Subcutaneous abdominal adipose tissue (tissue), 5 donors: Measurements from ENCODE around the gene EPS8L3.

Experiments
- H3K27ac ChIP-seq: one replicate; pipeline ENCODE4 v1.7.0; 2013; ENCODE audit warnings: low read depth, mild to moderate bottlenecking, inconsistent platforms, low read length, moderate library complexity
- H3K27me3 ChIP-seq, 5 donors: one replicate each; pipeline ENCODE4 v1.7.0; 2013; ENCODE audit warnings: low read length in 5 of 5, inconsistent platforms in 1 of 5; ENCODE audit not compliant: control insufficient read depth in 5 of 5, insufficient read depth in 4 of 5
- H3K36me3 ChIP-seq, 5 donors: one replicate each; pipeline ENCODE4 v1.7.0; 2013; ENCODE audit warnings: low read length in 5 of 5; ENCODE audit not compliant: control insufficient read depth in 5 of 5, insufficient read depth in 5 of 5
- H3K4me1 ChIP-seq, 5 donors: one replicate each; pipeline ENCODE4 v1.7.0; 2013; ENCODE audit warnings: low read length in 5 of 5, mild to moderate bottlenecking in 3 of 5, moderate library complexity in 1 of 5; ENCODE audit not compliant: control insufficient read depth in 5 of 5, insufficient read depth in 5 of 5
- H3K4me3 ChIP-seq, 5 donors: one replicate each; pipeline ENCODE4 v1.7.0; 2013; ENCODE audit warnings: low read length in 5 of 5, low read depth in 1 of 5
- H3K9ac ChIP-seq, 5 donors: one replicate each; pipeline ENCODE4 v1.7.0; 2013; ENCODE audit warnings: low read length in 5 of 5, mild to moderate bottlenecking in 4 of 5, moderate library complexity in 3 of 5
- H3K9me3 ChIP-seq, 5 donors: one replicate each; pipeline ENCODE4 v1.7.0; 2013; ENCODE audit warnings: low read length in 5 of 5; ENCODE audit not compliant: control insufficient read depth in 5 of 5
- donor health status: healthy.
- donor health status: healthy.
- donor health status: healthy.
- donor health status: healthy.
- donor health status: healthy.

Gene EPS8L3

GRCh38 chr1:109780982-109781381 lies 17.3 kb upstream of the EPS8L3 start:
- Histone ChIP-seq H3K36me3 (no peaks in the 10 kb centered on the region), H3K4me3 (no peak overlapping the region), H3K4me1 (peaks cover 13 to 46% (median 41%) of the 10 kb centered on the region in 5 donors), H3K27ac (no peak overlapping the region), H3K9ac (no peak overlapping the region), H3K9me3 (peaks cover 0 to 6% (median 0%) of the 10 kb centered on the region in 5 donors), H3K27me3 (no peaks in the 10 kb centered on the region)

GRCh38 chr1:109777980-109778625 lies 14.4 kb upstream of the EPS8L3 start:
- Histone ChIP-seq H3K4me1 (peaks cover 2 to 21% (median 13%) of the 10 kb centered on the region in 5 donors), H3K36me3 (no peaks in the 10 kb centered on the region), H3K9me3 (peaks cover 0 to 6% (median 0%) of the 10 kb centered on the region in 5 donors), H3K27me3 (no peaks in the 10 kb centered on the region), H3K27ac (no peak overlapping the region), H3K4me3 (no peak overlapping the region), H3K9ac (no peak overlapping the region)

- Histone ChIP-seq H3K4me3 (no peak overlapping the region), H3K36me3 (no peaks in the 10 kb centered on the region), H3K9me3 (peaks cover 0 to 6% (median 0%) of the 10 kb centered on the region in 5 donors), H3K27ac (no peak overlapping the region), H3K9ac (no peak overlapping the region), H3K4me1 (peaks cover 2 to 15% (median 7%) of the 10 kb centered on the region in 5 donors), H3K27me3 (no peaks in the 10 kb centered on the region)
Measured at GRCh38 chr1:109777436-109777835, 13.7 kb upstream of the EPS8L3 start.

- H3K4me3 ChIP-seq: peak overlapping the region in 1 of 5 donors; percentile 6
- no peak overlapping the region for H3K27ac ChIP-seq
- no peak overlapping the region for H3K9ac ChIP-seq
- H3K9me3 ChIP-seq: peaks cover 0 to 6% (median 0%) of the 10 kb centered on the region in 5 donors
- no peaks in the 10 kb centered on the region for H3K27me3 ChIP-seq
- H3K4me1 ChIP-seq: peaks cover 2 to 14% (median 6%) of the 10 kb centered on the region in 5 donors
- H3K36me3 ChIP-seq: no peaks in the 10 kb centered on the region
Measured at GRCh38 chr1:109776911-109777310, 13.2 kb upstream of the EPS8L3 start.

- Histone ChIP-seq H3K4me1 (peaks cover 2 to 14% (median 6%) of the 10 kb centered on the region in 5 donors), H3K27me3 (no peaks in the 10 kb centered on the region), H3K27ac (no peak overlapping the region), H3K9ac (no peak overlapping the region), H3K36me3 (no peaks in the 10 kb centered on the region), H3K4me3 (no peak overlapping the region), H3K9me3 (peaks cover 0 to 6% (median 0%) of the 10 kb centered on the region in 5 donors)
Measured at GRCh38 chr1:109776206-109776835, 12.6 kb upstream of the EPS8L3 start.

GRCh38 chr1:109775398-109775797 lies 11.7 kb upstream of the EPS8L3 start:
- Histone ChIP-seq H3K4me1 (peaks cover 2 to 19% (median 11%) of the 10 kb centered on the region in 5 donors), H3K9me3 (no peaks in the 10 kb centered on the region), H3K9ac (no peak overlapping the region), H3K36me3 (no peaks in the 10 kb centered on the region), H3K27me3 (no peaks in the 10 kb centered on the region), H3K4me3 (no peak overlapping the region), H3K27ac (no peak overlapping the region)

- no peak overlapping the region for H3K4me3 ChIP-seq
- no peaks in the 10 kb centered on the region for H3K9me3 ChIP-seq
- no peaks in the 10 kb centered on the region for H3K36me3 ChIP-seq
- peaks cover 2 to 20% (median 13%) of the 10 kb centered on the region in 5 donors for H3K4me1 ChIP-seq
- H3K27me3 ChIP-seq: no peaks in the 10 kb centered on the region
- no peak overlapping the region for H3K9ac ChIP-seq
- H3K27ac ChIP-seq: no peak overlapping the region
Measured at GRCh38 chr1:109773900-109774485, 10.3 kb upstream of the EPS8L3 start.

- no peaks in the 10 kb centered on the region for H3K36me3 ChIP-seq
- H3K9ac ChIP-seq: no peak overlapping the region
- H3K4me3 ChIP-seq: no peak overlapping the region
- no peaks in the 10 kb centered on the region for H3K9me3 ChIP-seq
- H3K27ac ChIP-seq: no peak overlapping the region
- no peaks in the 10 kb centered on the region for H3K27me3 ChIP-seq
- peaks cover 2 to 20% (median 13%) of the 10 kb centered on the region in 5 donors for H3K4me1 ChIP-seq
Measured at GRCh38 chr1:109773203-109773899, 9.6 kb upstream of the EPS8L3 start.

- H3K27ac ChIP-seq: no peak overlapping the region
- no peak overlapping the region for H3K9ac ChIP-seq
- H3K9me3 ChIP-seq: no peaks in the 10 kb centered on the region
- H3K27me3 ChIP-seq: no peaks in the 10 kb centered on the region
- no peaks in the 10 kb centered on the region for H3K36me3 ChIP-seq
- H3K4me1 ChIP-seq: peaks cover 2 to 20% (median 13%) of the 10 kb centered on the region in 5 donors
- H3K4me3 ChIP-seq: no peak overlapping the region
Measured at GRCh38 chr1:109772658-109773202, 9.0 kb upstream of the EPS8L3 start.
